CD14-positive monocyte (primary cell): ENCODE measurements around the gene TMEM132A. TPM values are rescaled to one million over a fixed set of nuclear protein-coding genes. Genes with fewer than 3 reads are reported as not detected.

Experiments
- DNase-seq, 3 donors: peaks; one replicate each; pipeline ENCODE4 v3.0.0-alpha.2; 2011 to 2022
- H2AFZ ChIP-seq: 2 replicates; pipeline ENCODE4 v1.6.0; 2012; ENCODE audit warnings: mild to moderate bottlenecking, low read depth, low read length, inconsistent platforms; ENCODE audit not compliant: insufficient read depth, poor library complexity, severe bottlenecking
- H3K27ac ChIP-seq, 2 donors: 1 replicate in 1 of 2; 2 replicates in 1 of 2; pipeline ENCODE4 v1.5.1; 2012 to 2013; ENCODE audit warnings: low read length in 2 of 2, control low read depth in 1 of 2, inconsistent platforms in 1 of 2, low read depth in 1 of 2, mild to moderate bottlenecking in 1 of 2
- H3K27me3 ChIP-seq, 2 donors: one replicate each; pipeline versions ENCODE4 v1.6.0 to v1.6.1; 2011 to 2013; ENCODE audit warnings: low read length in 2 of 2; ENCODE audit not compliant: control insufficient read depth in 2 of 2, insufficient read depth in 2 of 2
- H3K36me3 ChIP-seq, 2 donors: replicated peaks in 1 of 2; 1 replicate in 1 of 2; 2 replicates in 1 of 2; pipeline versions ENCODE4 v1.5.1 to v1.6.1; 2012 to 2013; ENCODE audit warnings: low read length in 2 of 2, control low read depth in 1 of 2, inconsistent platforms in 1 of 2, mild to moderate bottlenecking in 1 of 2; ENCODE audit not compliant: insufficient read depth in 2 of 2, control insufficient read depth in 1 of 2
- H3K4me1 ChIP-seq, 2 donors: 1 replicate in 1 of 2; 2 replicates in 1 of 2; pipeline versions ENCODE4 v1.5.1 to v1.6.1; 2012 to 2013; ENCODE audit warnings: low read length in 2 of 2, control low read depth in 1 of 2, inconsistent platforms in 1 of 2, mild to moderate bottlenecking in 1 of 2, moderate library complexity in 1 of 2; ENCODE audit not compliant: insufficient read depth in 2 of 2, control insufficient read depth in 1 of 2
- H3K4me2 ChIP-seq: replicated peaks from 2 replicates; pipeline ENCODE3; 2012; ENCODE audit warnings: low read length, moderate library complexity, mild to moderate bottlenecking; ENCODE audit not compliant: poor library complexity, severe bottlenecking; ENCODE audit errors: extremely low read depth
- H3K4me3 ChIP-seq, 3 experiments: fragments of 200-600 bp in 1 of 3; sonication (generic) in 1 of 3; replicated peaks in 1 of 3; 1 replicate in 2 of 3; 2 replicates in 1 of 3; pipeline ENCODE4 v1.5.1; 2011 to 2013; ENCODE audit warnings: low read length in 3 of 3, mild to moderate bottlenecking in 3 of 3, control low read depth in 2 of 3, low read depth in 2 of 3, inconsistent platforms in 1 of 3, moderate library complexity in 1 of 3
- H3K79me2 ChIP-seq: 2 replicates; pipeline ENCODE4 v1.6.0; 2012; ENCODE audit warnings: mild to moderate bottlenecking, control low read depth, inconsistent platforms, low read length, moderate library complexity; ENCODE audit not compliant: insufficient read depth
- H3K9ac ChIP-seq: 2 replicates; pipeline ENCODE4 v1.6.0; 2017; ENCODE audit warnings: low read length, mild to moderate bottlenecking; ENCODE audit not compliant: insufficient read depth, poor library complexity, severe bottlenecking
- H3K9me3 ChIP-seq, 2 donors: replicated peaks in 1 of 2; 1 replicate in 1 of 2; 2 replicates in 1 of 2; pipeline versions ENCODE4 v1.5.1 to v1.6.1; 2012 to 2013; ENCODE audit warnings: low read length in 2 of 2, control low read depth in 1 of 2; ENCODE audit not compliant: control insufficient read depth in 1 of 2, insufficient read depth in 1 of 2
- H4K20me1 ChIP-seq: 2 replicates; pipeline ENCODE4 v1.6.0; 2012; ENCODE audit warnings: mild to moderate bottlenecking, low read length, control low read depth, moderate library complexity; ENCODE audit not compliant: insufficient read depth
- H3K27ac Mint-ChIP-seq, 7 donors: one replicate each; pipeline ENCODE4 v1.8.0; 2020; ENCODE audit warnings: mild to moderate bottlenecking in 7 of 7, mixed read lengths in 7 of 7, moderate library complexity in 6 of 7, inconsistent platforms in 2 of 7
- H3K27me3 Mint-ChIP-seq, 3 donors: one replicate each; pipeline ENCODE4 v1.8.0; 2021 to 2022; ENCODE audit warnings: low read depth in 3 of 3, mild to moderate bottlenecking in 3 of 3, mixed read lengths in 3 of 3, moderate library complexity in 3 of 3, inconsistent platforms in 1 of 3
- H3K36me3 Mint-ChIP-seq, 2 donors: one replicate each; pipeline ENCODE4 v1.8.0; 2020; ENCODE audit warnings: mixed read lengths in 2 of 2, inconsistent platforms in 1 of 2, mild to moderate bottlenecking in 1 of 2
- H3K4me1 Mint-ChIP-seq: one replicate; pipeline ENCODE4 v1.8.0; 2020; ENCODE audit warnings: mild to moderate bottlenecking, mixed read lengths
- H3K4me3 Mint-ChIP-seq, 2 donors: one replicate each; pipeline ENCODE4 v1.8.0; 2020; ENCODE audit warnings: mild to moderate bottlenecking in 2 of 2, mixed read lengths in 2 of 2, moderate library complexity in 1 of 2
- H3K9me3 Mint-ChIP-seq, 7 donors: one replicate each; pipeline ENCODE4 v1.8.0; 2020 to 2022; ENCODE audit warnings: mixed read lengths in 7 of 7, mild to moderate bottlenecking in 6 of 7, moderate library complexity in 6 of 7, inconsistent platforms in 2 of 7
- CTCF ChIP-seq: fragments of 200-600 bp; IDR thresholded peaks from one replicate; pipeline ENCODE4 v1.8.0; 2022; ENCODE audit warnings: antibody characterized with exemption, mild to moderate bottlenecking
- WGBS: methylation state at CpG from one replicate; pipeline ENCODE4 v1.1.5; 2013; ENCODE audit warnings: missing lambda C conversion rate; ENCODE audit not compliant: insufficient coverage; 5-methylcytosine and 5-hydroxymethylcytosine counted together
- intact Hi-C, 2 donors: fragments of 100-400 bp; cut with micrococcal nuclease; formaldehyde crosslinking; loops; one replicate each; pipeline versions ENCODE4 v1.15.0 to v1.15.1; 2023
- polyA plus RNA-seq, 3 donors: library from polyadenylated mRNA; depleted of rRNA in 1 of 3; unstranded in 2 of 3; stranded (reverse) in 1 of 3; fragments of 300-500 nt in 2 of 3; fragments of >200 nt in 1 of 3; fragmentation: Illumina TruSeq in 2 of 3; gene quantifications; 1 replicate in 2 of 3; 2 replicates in 1 of 3; pipeline ENCODE4 v1.2.3, GENCODE V29; 2012 to 2021

The TMEM132A gene
- polyA plus RNA-seq, 3 donors: 0.01 to 0.31 (median 0.21) TPM

GRCh38 chr11:60879104-60879503 is 45.2 kb upstream of the TMEM132A start:
- H3K9me3 Mint-ChIP-seq: no peaks in the 10 kb centered on the region
- peaks cover 14 to 36% of the 10 kb centered on the region in 2 donors for H3K36me3 ChIP-seq
- no peak overlapping the region for H3K27ac Mint-ChIP-seq
- H3K4me1 ChIP-seq: no peaks in the 10 kb centered on the region
- H3K27me3 Mint-ChIP-seq: peaks cover 0 to 3% (median 0%) of the 10 kb centered on the region in 3 donors
- intact Hi-C loops: no loop called here
- H3K9ac ChIP-seq: no peak overlapping the region
- no peak for TF ChIP-seq CTCF
- no peaks in the 10 kb centered on the region for H3K27me3 ChIP-seq
- H4K20me1 ChIP-seq: no peaks in the 10 kb centered on the region
- H3K4me1 Mint-ChIP-seq: no peaks in the 10 kb centered on the region
- no peak overlapping the region for H3K4me3 Mint-ChIP-seq
- H3K4me2 ChIP-seq: no peak overlapping the region
- no peaks in the 10 kb centered on the region for H3K79me2 ChIP-seq
- no peak overlapping the region for H2AFZ ChIP-seq
- no peak overlapping the region for H3K27ac ChIP-seq
- no CpG with 5 or more reads among the region's 1 CpG for WGBS
- no peak overlapping the region for H3K4me3 ChIP-seq
- no peaks in the 10 kb centered on the region for H3K9me3 ChIP-seq
- no peak for DNase-seq
- peaks cover 47 to 52% of the 10 kb centered on the region in 2 donors for H3K36me3 Mint-ChIP-seq

- H3K27me3 ChIP-seq: no peaks in the 10 kb centered on the region
- no peaks in the 10 kb centered on the region for H3K4me1 ChIP-seq
- Mint-ChIP-seq H3K27me3 (peaks cover 0 to 3% (median 0%) of the 10 kb centered on the region in 3 donors), H3K27ac (peak overlapping the region in 1 of 7 donors; percentile 22), H3K4me3 (no peak overlapping the region), H3K36me3 (peaks cover 47 to 52% of the 10 kb centered on the region in 2 donors), H3K4me1 (peaks cover 2% of the 10 kb centered on the region), H3K9me3 (no peaks in the 10 kb centered on the region)
- no peaks in the 10 kb centered on the region for H3K79me2 ChIP-seq
- H3K36me3 ChIP-seq: peaks cover 14 to 36% of the 10 kb centered on the region in 2 donors
- H3K4me2 ChIP-seq: no peak overlapping the region
- no peak for TF ChIP-seq CTCF
- intact Hi-C loops: no loop called here
- WGBS: 95% methylated on average over 2 of the region's 5 CpGs
- no peaks in the 10 kb centered on the region for H3K9me3 ChIP-seq
- H4K20me1 ChIP-seq: no peaks in the 10 kb centered on the region
- H3K9ac ChIP-seq: no peak overlapping the region
- DNase-seq: no peak
- no peak overlapping the region for H3K4me3 ChIP-seq
- H2AFZ ChIP-seq: no peak overlapping the region
- H3K27ac ChIP-seq: no peak overlapping the region
These were observed 44.2 kb upstream of the TMEM132A start for GRCh38 chr11:60879971-60880588.
